HL-60 (cell line): Measurements from ENCODE around the gene PHRF1.

Experiments used
- CTCF ChIP-seq: IDR thresholded peaks from one replicate; pipeline ENCODE4 v1.5.1; 2011; ENCODE audit warnings: low read length, control low read depth, inconsistent platforms; ENCODE audit not compliant: insufficient read depth
- GABPA ChIP-seq: IDR thresholded peaks from 2 replicates; pipeline ENCODE4 v1.6.1; 2012; ENCODE audit warnings: low read depth
- POLR2AphosphoS5 ChIP-seq: IDR thresholded peaks from 2 replicates; pipeline ENCODE4 v1.6.1; 2012; ENCODE audit warnings: low read depth
- REST ChIP-seq: IDR thresholded peaks from 2 replicates; pipeline ENCODE4 v1.6.1; 2012; ENCODE audit warnings: low read depth; ENCODE audit not compliant: insufficient replicate concordance

- TF ChIP-seq REST, result no peak
- TF ChIP-seq CTCF, result no peak
- TF ChIP-seq POLR2AphosphoS5, result no peak
- TF ChIP-seq GABPA, result no peak
Observed at GRCh38 chr11:532527-532985, 43.7 kb upstream of the PHRF1 start.
